OCI-LY7 (cell line): ENCODE results near the gene EXOC4. TPM values are rescaled to one million over a fixed set of nuclear protein-coding genes. Genes with fewer than 3 reads are reported as not detected.

Source experiments
- BruUV-seq: library from RNA; stranded (reverse); fragments of 400-500 nt; replicated peaks from 2 replicates; lab custom pipeline; 2021; lab: Mats Ljungman, UMichigan
- CTCF ChIA-PET: fragments of 300-600 bp; sonication (Branson Sonifier 250); formaldehyde crosslinking; loops from one replicate; lab custom pipeline; 2022; ENCODE audit warnings: antibody characterized with exemption; ENCODE audit not compliant: unreplicated experiment; lab: Charles Lee
- POLR2A ChIA-PET: fragments of 300-600 bp; sonication (Branson Sonifier 250); formaldehyde crosslinking; loops from one replicate; lab custom pipeline; 2022; ENCODE audit warnings: antibody characterized with exemption; lab: Charles Lee
- DNase-seq: peaks from one replicate; pipeline ENCODE4 v3.0.0-alpha.2; 2015; ENCODE audit warnings: low spot score
- H2AFZ ChIP-seq: fragments of 200-600 bp; sonication (generic), shearing (Covaris generic); 2 replicates; pipeline ENCODE4 v1.6.1; 2014; ENCODE audit warnings: mild to moderate bottlenecking, antibody characterized with exemption, low read length, moderate library complexity
- H3K27ac ChIP-seq: fragments of 200-600 bp; sonication (generic); 2 replicates; pipeline ENCODE4 v1.5.1; 2014; ENCODE audit warnings: mixed run types, low read depth, mild to moderate bottlenecking, moderate library complexity, low read length, inconsistent platforms; ENCODE audit not compliant: poor library complexity, severe bottlenecking
- H3K36me3 ChIP-seq: fragments of 200-600 bp; sonication (generic); 2 replicates; pipeline ENCODE4 v1.6.1; 2014; ENCODE audit warnings: mild to moderate bottlenecking, antibody characterized with exemption, low read length, moderate library complexity, mixed read lengths; ENCODE audit not compliant: insufficient read depth
- H3K4me1 ChIP-seq: fragments of 200-600 bp; sonication (generic); 2 replicates; pipeline ENCODE4 v1.5.1; 2014; ENCODE audit warnings: mild to moderate bottlenecking, low read length; ENCODE audit not compliant: insufficient read depth, poor library complexity, severe bottlenecking
- H3K4me2 ChIP-seq: fragments of 200-600 bp; sonication (generic); 2 replicates; pipeline ENCODE4 v1.6.1; 2014; ENCODE audit warnings: mild to moderate bottlenecking, low read length
- H3K4me3 ChIP-seq: fragments of 200-600 bp; sonication (generic); 2 replicates; pipeline ENCODE4 v1.5.1; 2014; ENCODE audit warnings: mild to moderate bottlenecking, low read depth, low read length; ENCODE audit not compliant: poor library complexity, severe bottlenecking
- H3K79me2 ChIP-seq: fragments of 200-600 bp; sonication (generic); 2 replicates; pipeline ENCODE4 v1.6.1; 2016; ENCODE audit warnings: low read depth, mild to moderate bottlenecking, low read length, moderate library complexity, mixed read lengths; ENCODE audit not compliant: insufficient read depth
- H3K9me2 ChIP-seq: fragments of 200-600 bp; sonication (generic); 2 replicates; pipeline ENCODE4 v1.6.1; 2016; ENCODE audit warnings: mild to moderate bottlenecking, low read length, mixed read lengths; ENCODE audit not compliant: insufficient read depth
- H3K9me3 ChIP-seq: fragments of 200-600 bp; sonication (generic); 2 replicates; pipeline ENCODE4 v1.6.1; 2014; ENCODE audit warnings: mild to moderate bottlenecking, mixed run types, low read length, mixed read lengths
- H4K20me1 ChIP-seq: fragments of 200-600 bp; sonication (generic); 2 replicates; pipeline ENCODE4 v1.6.1; 2014; ENCODE audit warnings: mild to moderate bottlenecking, antibody characterized with exemption, low read length, moderate library complexity, mixed read lengths; ENCODE audit not compliant: insufficient read depth
- CTCF ChIP-seq: fragments of 200-600 bp; sonication (generic); conservative IDR thresholded peaks from 2 replicates; pipeline ENCODE4 v1.5.1; 2014; ENCODE audit warnings: mild to moderate bottlenecking, antibody characterized with exemption, low read length, moderate library complexity, mixed read lengths
- EZH2phosphoT487 ChIP-seq: fragments of 200-600 bp; sonication (generic); IDR thresholded peaks from 2 replicates; pipeline ENCODE4 v1.6.1; 2018; ENCODE audit warnings: low read depth, borderline replicate concordance, mild to moderate bottlenecking, mixed run types, antibody characterized with exemption, low read length, moderate library complexity, mixed read lengths
- intact Hi-C: fragments of 100-400 bp; cut with micrococcal nuclease; formaldehyde crosslinking; loops from one replicate; pipeline ENCODE4 v1.10.0; 2022; ENCODE audit not compliant: unreplicated experiment
- total RNA-seq, 2 experiments: library from RNA; depleted of rRNA in 1 of 2; stranded (reverse); fragments of >200 nt in 1 of 2; shearing (Covaris generic) in 1 of 2; gene quantifications; 2 replicates each; pipeline ENCODE4 v1.2.3, GENCODE V29; 2014 to 2022

Gene EXOC4
- total RNA-seq, 2 experiments from 2014 or later, result 75.1 to 93.2 TPM

- no TSS peak for BruUV-seq
- H3K4me3 ChIP-seq, result no peak overlapping the region
- peaks cover 3% of the 10 kb centered on the region for H3K4me1 ChIP-seq
- H3K9me3 ChIP-seq, result no peaks in the 10 kb centered on the region
- H4K20me1 ChIP-seq, result no peaks in the 10 kb centered on the region
- intact Hi-C loops, result no loop called here
- H3K27ac ChIP-seq, result no peak overlapping the region
- no peak overlapping the region for H3K4me2 ChIP-seq
- no peak for TF ChIP-seq CTCF
- TF ChIP-seq EZH2phosphoT487, result no peak
- H3K36me3 ChIP-seq, result no peaks in the 10 kb centered on the region
- ChIA-PET CTCF (no interaction called here), POLR2A (interaction anchor here (0.6 kb wide), 1 partner anchor 452 kb away, joined by 3 read pairs; no protein-coding TSS in a partner anchor)
- H2AFZ ChIP-seq, result no peak overlapping the region
- no peak for DNase-seq
- no peaks in the 10 kb centered on the region for H3K9me2 ChIP-seq
- H3K79me2 ChIP-seq, result no peaks in the 10 kb centered on the region
Measured at GRCh38 chr7:133480868-133481267, 228.0 kb downstream of the EXOC4 start.

- Histone ChIP-seq H3K9me2 (no peaks in the 10 kb centered on the region), H2AFZ (no peak overlapping the region), H3K4me3 (no peak overlapping the region), H3K27ac (no peak overlapping the region), H4K20me1 (no peaks in the 10 kb centered on the region), H3K4me2 (no peak overlapping the region), H3K36me3 (no peaks in the 10 kb centered on the region), H3K4me1 (peaks cover 3% of the 10 kb centered on the region), H3K79me2 (no peaks in the 10 kb centered on the region), H3K9me3 (no peaks in the 10 kb centered on the region)
- TF ChIP-seq EZH2phosphoT487, result no peak
- no peak for TF ChIP-seq CTCF
- no peak for DNase-seq
- ChIA-PET POLR2A (no interaction called here), CTCF (no interaction called here)
- intact Hi-C loops, result no loop called here
- BruUV-seq, result no TSS peak
Measured at GRCh38 chr7:133481676-133482075, 228.8 kb downstream of the EXOC4 start.

- Histone ChIP-seq H3K36me3 (no peaks in the 10 kb centered on the region), H3K4me3 (no peak overlapping the region), H3K27ac (no peak overlapping the region), H3K79me2 (no peaks in the 10 kb centered on the region), H3K9me3 (no peaks in the 10 kb centered on the region), H3K4me2 (no peak overlapping the region), H2AFZ (no peak overlapping the region), H3K9me2 (no peaks in the 10 kb centered on the region), H3K4me1 (peaks cover 3% of the 10 kb centered on the region), H4K20me1 (no peaks in the 10 kb centered on the region)
- CTCF ChIA-PET, result no interaction called here
- DNase-seq, result no peak
- TF ChIP-seq EZH2phosphoT487 (no peak), CTCF (no peak)
- intact Hi-C loops, result no loop called here
- BruUV-seq, result no TSS peak
- POLR2A ChIA-PET, result interaction anchor here (0.6 kb wide), 1 partner anchor 450 kb away, joined by 3 read pairs; no protein-coding TSS in a partner anchor
Measured at GRCh38 chr7:133482599-133482998, 229.7 kb downstream of the EXOC4 start.
